ENCODE measurements around the gene KLK15.

KLK15 gene

GRCh38 chr19:50820086-50820485, 13.3 kb downstream of the KLK15 start:
- TF ChIP-seq SIN3A (IDR thresholded peaks at IDR 0.05; ENCODE audit: borderline replicate concordance, insufficient read depth, low read length) (no peak), TAF1 (IDR thresholded peaks at IDR 0.05; ENCODE audit: borderline replicate concordance, insufficient read depth, low read length) (no peak), REST (IDR thresholded peaks at IDR 0.05; ENCODE audit: insufficient read depth in 1 of 2, low read depth in 2 of 2, low read length in 2 of 2) (no peak), POLR2AphosphoS5 (IDR thresholded peaks at IDR 0.05; ENCODE audit: low read depth, low read length) (no peak), FOXP2 (optimal IDR thresholded peaks at IDR 0.05; ENCODE audit: borderline replicate concordance, extremely low read depth, extremely low read length, insufficient read depth) (no peak)

- TF ChIP-seq POLR2AphosphoS5 (IDR thresholded peaks at IDR 0.05; ENCODE audit: low read depth, low read length), result no peak
- no peak for TF ChIP-seq SIN3A (IDR thresholded peaks at IDR 0.05; ENCODE audit: borderline replicate concordance, insufficient read depth, low read length)
- TF ChIP-seq REST (IDR thresholded peaks at IDR 0.05; ENCODE audit: insufficient read depth in 1 of 2, low read depth in 2 of 2, low read length in 2 of 2), result no peak
- TF ChIP-seq FOXP2 (optimal IDR thresholded peaks at IDR 0.05; ENCODE audit: borderline replicate concordance, extremely low read depth, extremely low read length, insufficient read depth), result no peak
- no peak for TF ChIP-seq TAF1 (IDR thresholded peaks at IDR 0.05; ENCODE audit: borderline replicate concordance, insufficient read depth, low read length)
These were observed 13.7 kb downstream of the KLK15 start for GRCh38 chr19:50819636-50820035.

- TF ChIP-seq SIN3A (IDR thresholded peaks at IDR 0.05; ENCODE audit: borderline replicate concordance, insufficient read depth, low read length) (no peak), REST (IDR thresholded peaks at IDR 0.05; ENCODE audit: insufficient read depth in 1 of 2, low read depth in 2 of 2, low read length in 2 of 2) (no peak), FOXP2 (optimal IDR thresholded peaks at IDR 0.05; ENCODE audit: borderline replicate concordance, extremely low read depth, extremely low read length, insufficient read depth) (no peak), TAF1 (IDR thresholded peaks at IDR 0.05; ENCODE audit: borderline replicate concordance, insufficient read depth, low read length) (no peak), POLR2AphosphoS5 (IDR thresholded peaks at IDR 0.05; ENCODE audit: low read depth, low read length) (no peak)
These were observed 14.4 kb downstream of the KLK15 start for GRCh38 chr19:50818859-50819472.

- TF ChIP-seq POLR2AphosphoS5 (IDR thresholded peaks at IDR 0.05; ENCODE audit: low read depth, low read length) (no peak), SIN3A (IDR thresholded peaks at IDR 0.05; ENCODE audit: borderline replicate concordance, insufficient read depth, low read length) (no peak), FOXP2 (optimal IDR thresholded peaks at IDR 0.05; ENCODE audit: borderline replicate concordance, extremely low read depth, extremely low read length, insufficient read depth) (no peak), REST (IDR thresholded peaks at IDR 0.05; ENCODE audit: insufficient read depth in 1 of 2, low read depth in 2 of 2, low read length in 2 of 2) (no peak), TAF1 (IDR thresholded peaks at IDR 0.05; ENCODE audit: borderline replicate concordance, insufficient read depth, low read length) (no peak)
These were observed 15.2 kb downstream of the KLK15 start for GRCh38 chr19:50817941-50818858.

All from PFSK-1 (cell line).